GM21825 (cell line): ENCODE data around the gene VIM.

Experiments
- ATAC-seq: cut with Tn5 transposase; IDR thresholded peaks from one replicate; pipeline ENCODE4 v1.9.1; 2021; ENCODE audit warnings: mild to moderate bottlenecking, moderate library complexity; ENCODE audit not compliant: unreplicated experiment

VIM gene

GRCh38 chr10:17228091-17229015 lies at the start of gene VIM:
VIM (plus strand) TSS chr10:17228241; CDS start chr10:17229423, 1,182 bp downstream.
- ATAC-seq = peak; percentile 36

GRCh38 chr10:17179002-17179401 lies 49.0 kb upstream of the VIM start:
- no peak for ATAC-seq

- no peak for ATAC-seq
Observed at GRCh38 chr10:17181110-17181509, 46.9 kb upstream of the VIM start.

GRCh38 chr10:17181751-17182150 lies 46.3 kb upstream of the VIM start:
- ATAC-seq = no peak

- no peak for ATAC-seq
Observed at GRCh38 chr10:17183110-17183509, 44.9 kb upstream of the VIM start.

- ATAC-seq = no peak
Observed at GRCh38 chr10:17185873-17186272, 42.2 kb upstream of the VIM start.

GRCh38 chr10:17188644-17189172 lies 39.3 kb upstream of the VIM start:
- ATAC-seq = no peak

GRCh38 chr10:17190602-17191001 lies 37.4 kb upstream of the VIM start:
- ATAC-seq = no peak

GRCh38 chr10:17195083-17195482 lies 33.0 kb upstream of the VIM start:
- no peak for ATAC-seq

- ATAC-seq = no peak
Observed at GRCh38 chr10:17196045-17196444, 32.0 kb upstream of the VIM start.

GRCh38 chr10:17196573-17196972 lies 31.5 kb upstream of the VIM start:
- no peak for ATAC-seq

- ATAC-seq = no peak
Observed at GRCh38 chr10:17199351-17199804, 28.7 kb upstream of the VIM start.

- no peak for ATAC-seq
Observed at GRCh38 chr10:17200001-17200911, 27.8 kb upstream of the VIM start.

GRCh38 chr10:17200912-17201793 lies 26.9 kb upstream of the VIM start, which contains the start of gene TRDMT1:
TRDMT1 (minus strand) TSS chr10:17201672; CDS start chr10:17201634, 38 bp downstream.
- ATAC-seq = peak; percentile 92

GRCh38 chr10:17201794-17202116 lies 26.3 kb upstream of the VIM start:
- ATAC-seq = no peak

- ATAC-seq = no peak
Observed at GRCh38 chr10:17202506-17202905, 25.5 kb upstream of the VIM start.

- ATAC-seq = no peak
Observed at GRCh38 chr10:17202999-17203398, 25.0 kb upstream of the VIM start.

- ATAC-seq = no peak
Observed at GRCh38 chr10:17203416-17203815, 24.6 kb upstream of the VIM start.

GRCh38 chr10:17206210-17206709 lies 21.8 kb upstream of the VIM start:
- ATAC-seq = peak; percentile 52

GRCh38 chr10:17208476-17208875 lies 19.6 kb upstream of the VIM start:
- no peak for ATAC-seq
